ENCODE results near the gene CDH2.

Gene CDH2

DNA sequence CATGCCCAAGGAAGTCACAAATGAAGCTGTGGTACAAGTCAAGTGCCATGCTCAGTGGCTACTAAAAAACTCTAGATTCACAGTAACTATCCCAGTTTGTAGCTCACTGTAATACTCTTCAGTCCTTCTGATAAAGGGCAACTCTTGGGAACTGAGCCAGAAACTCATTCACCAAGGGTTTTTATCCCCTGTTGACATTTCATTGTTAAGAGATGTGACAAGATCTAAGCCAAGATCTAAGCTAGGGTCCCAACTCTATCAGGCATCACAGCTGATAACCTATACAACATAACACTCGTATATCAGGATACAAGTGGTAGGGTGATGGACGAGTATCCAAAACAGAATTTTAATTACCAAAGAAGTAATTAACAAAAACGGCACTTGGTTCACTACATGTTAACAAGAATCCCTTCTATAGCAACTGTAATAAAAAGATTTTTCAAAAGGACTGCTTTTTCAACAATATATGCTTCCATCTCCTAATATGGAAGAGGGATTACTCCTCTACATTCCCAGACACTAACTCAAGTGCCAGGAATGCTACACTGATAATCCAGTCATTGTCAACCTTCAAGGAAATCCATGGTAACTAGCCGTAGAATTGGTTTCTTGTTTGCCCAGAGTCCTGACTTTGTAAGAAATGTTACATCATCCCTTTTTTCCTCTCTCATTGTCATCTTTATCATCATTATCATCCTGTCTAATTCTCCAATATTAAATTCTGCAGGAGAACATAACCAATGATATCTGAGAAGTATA lies 111.7 kb downstream of the CDH2 start:
- Mint-ChIP-seq H3K4me1 (no peaks in the 10 kb centered on the region), H3K36me3 (no peaks in the 10 kb centered on the region), H3K4me3 (no peak overlapping the region), H3K9me3 (peaks cover 12% of the 10 kb centered on the region), H3K27ac (no peak overlapping the region)
- no peak for DNase-seq (ENCODE audit: low spot score in 2 of 2)
- no peak for ATAC-seq

GRCh38 chr18:28063926-28064325 lies 113.0 kb downstream of the CDH2 start:
- no peak for DNase-seq (ENCODE audit: low spot score in 2 of 2)

GRCh38 chr18:28063271-28063761 lies 113.6 kb downstream of the CDH2 start:
- ATAC-seq (no peak), DNase-seq (ENCODE audit: low spot score in 2 of 2) (no peak)
- Mint-ChIP-seq H3K36me3 (no peaks in the 10 kb centered on the region), H3K9me3 (peaks cover 17% of the 10 kb centered on the region), H3K4me1 (no peaks in the 10 kb centered on the region), H3K27ac (no peak overlapping the region), H3K4me3 (no peak overlapping the region)

More at GRCh38 chr18:28063926-28064325, 113.0 kb downstream of the CDH2 start:
- Mint-ChIP-seq H3K9me3 (peaks cover 17% of the 10 kb centered on the region), H3K4me1 (no peaks in the 10 kb centered on the region), H3K27ac (no peak overlapping the region), H3K4me3 (no peak overlapping the region), H3K36me3 (no peaks in the 10 kb centered on the region)
- no peak for ATAC-seq

DNA sequence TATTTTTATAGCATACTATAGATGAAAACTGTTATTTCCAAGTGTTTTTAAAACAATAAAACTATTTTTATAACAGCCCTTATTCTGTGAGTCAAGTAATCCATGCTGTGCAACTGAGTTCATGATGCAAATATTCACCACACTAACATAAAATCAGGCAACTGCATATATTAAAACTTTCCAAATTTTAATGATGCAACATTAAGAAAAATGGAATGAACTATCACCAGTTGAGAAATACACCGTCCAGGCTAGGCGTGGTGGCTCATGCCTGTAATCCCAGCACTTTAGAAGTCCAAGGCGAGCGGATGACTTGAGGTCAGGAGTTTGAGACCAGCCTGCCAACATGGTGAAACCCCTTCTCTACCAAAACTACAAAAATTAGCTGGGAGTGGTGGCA lies 114.5 kb downstream of the CDH2 start:
- Mint-ChIP-seq H3K4me3 (no peak overlapping the region), H3K4me1 (no peaks in the 10 kb centered on the region), H3K9me3 (peaks cover 13% of the 10 kb centered on the region), H3K27ac (no peak overlapping the region), H3K36me3 (no peaks in the 10 kb centered on the region)
- ATAC-seq (no peak), DNase-seq (ENCODE audit: low spot score in 2 of 2) (no peak)

GRCh38 chr18:28059861-28060260 lies 117.1 kb downstream of the CDH2 start:
- Mint-ChIP-seq H3K36me3 (no peaks in the 10 kb centered on the region), H3K4me3 (no peak overlapping the region), H3K9me3 (peaks cover 8% of the 10 kb centered on the region), H3K4me1 (no peaks in the 10 kb centered on the region), H3K27ac (no peak overlapping the region)
- DNase-seq (ENCODE audit: low spot score in 2 of 2) (no peak), ATAC-seq (no peak)

DNA sequence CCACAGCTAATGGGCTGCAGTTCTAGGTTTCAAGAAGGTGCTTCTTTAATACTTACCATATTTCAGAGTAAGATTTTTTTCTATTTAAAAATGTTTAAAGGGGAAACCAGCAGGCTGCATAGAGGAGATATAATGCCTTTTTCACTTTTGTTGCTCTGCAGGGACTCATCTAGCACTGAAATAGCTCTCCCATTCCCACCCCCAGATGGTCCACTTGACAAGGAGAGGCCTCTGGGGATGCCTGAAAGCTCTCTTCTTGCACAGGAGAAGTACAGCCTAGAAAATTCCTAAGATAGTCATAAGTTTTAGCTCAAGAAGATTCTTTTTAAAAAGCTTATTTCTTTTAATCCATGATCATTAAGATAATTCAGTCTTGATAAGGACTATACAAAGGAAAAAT lies 126.4 kb downstream of the CDH2 start:
- no peak overlapping the region for H3K27ac Mint-ChIP-seq
- H3K36me3 Mint-ChIP-seq = no peaks in the 10 kb centered on the region
- no peaks in the 10 kb centered on the region for H3K9me3 Mint-ChIP-seq
- no peak for DNase-seq (ENCODE audit: low spot score in 2 of 2)
- H3K4me1 Mint-ChIP-seq = no peaks in the 10 kb centered on the region
- ATAC-seq = no peak
- no peak overlapping the region for H3K4me3 Mint-ChIP-seq

DNA sequence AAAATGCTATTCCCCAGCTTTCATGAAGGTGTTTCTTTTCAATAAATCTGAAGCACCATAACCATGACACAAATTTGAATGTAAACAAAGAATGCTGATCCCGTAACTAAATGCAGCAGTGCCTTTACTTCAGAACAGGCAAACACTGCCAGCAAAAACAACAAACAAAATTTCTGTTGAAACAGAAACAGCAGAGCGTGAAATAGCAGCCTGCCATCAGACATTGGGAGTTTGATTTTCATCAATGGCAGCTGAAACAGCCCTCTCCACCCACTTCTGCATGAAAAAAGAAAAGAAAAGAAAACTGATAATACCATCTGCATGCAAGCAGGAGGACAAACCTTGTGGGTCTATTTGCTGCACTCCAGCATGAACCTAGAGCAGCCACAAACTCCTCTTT lies 128.3 kb downstream of the CDH2 start:
- peaks cover 4% of the 10 kb centered on the region for H3K9me3 Mint-ChIP-seq
- H3K4me3 Mint-ChIP-seq = no peak overlapping the region
- H3K4me1 Mint-ChIP-seq = no peaks in the 10 kb centered on the region
- ATAC-seq (no peak), DNase-seq (ENCODE audit: low spot score in 2 of 2) (no peak)
- no peaks in the 10 kb centered on the region for H3K36me3 Mint-ChIP-seq
- no peak overlapping the region for H3K27ac Mint-ChIP-seq

GRCh38 chr18:28045880-28046279 lies 131.1 kb downstream of the CDH2 start:
- ATAC-seq = no peak
- Mint-ChIP-seq H3K4me3 (no peak overlapping the region), H3K27ac (no peak overlapping the region), H3K9me3 (peaks cover 4% of the 10 kb centered on the region), H3K4me1 (no peaks in the 10 kb centered on the region), H3K36me3 (no peaks in the 10 kb centered on the region)
- no peak for DNase-seq (ENCODE audit: low spot score in 2 of 2)

- H3K9me3 Mint-ChIP-seq = peaks cover 4% of the 10 kb centered on the region
- no peaks in the 10 kb centered on the region for H3K36me3 Mint-ChIP-seq
- no peak overlapping the region for H3K4me3 Mint-ChIP-seq
- DNase-seq (ENCODE audit: low spot score in 2 of 2) (no peak), ATAC-seq (no peak)
- H3K4me1 Mint-ChIP-seq = no peaks in the 10 kb centered on the region
- no peak overlapping the region for H3K27ac Mint-ChIP-seq
Observed at GRCh38 chr18:28045176-28045810, 131.6 kb downstream of the CDH2 start.

DNA sequence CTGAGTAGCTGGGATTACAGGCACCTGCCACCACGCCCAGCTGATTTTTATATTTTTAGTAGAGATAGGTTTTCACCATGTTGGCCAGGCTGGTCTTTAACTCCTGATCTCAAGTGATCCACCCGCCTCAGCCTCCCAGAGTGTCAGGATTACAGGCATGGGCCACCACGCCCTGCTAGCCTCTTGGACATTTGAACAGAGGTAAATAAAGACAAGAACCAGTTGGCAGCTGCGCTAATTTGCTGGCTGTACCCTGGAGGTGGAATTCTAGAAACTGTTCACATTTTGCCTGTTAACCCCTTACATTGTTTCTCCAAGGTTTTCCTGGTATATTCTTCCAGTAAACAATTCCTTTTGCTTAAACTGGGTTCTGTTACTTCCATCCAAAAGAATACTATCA lies 132.9 kb downstream of the CDH2 start:
- H3K36me3 Mint-ChIP-seq = no peaks in the 10 kb centered on the region

GRCh38 chr18:28043631-28044030 lies 133.3 kb downstream of the CDH2 start:
- Mint-ChIP-seq H3K4me1 (no peaks in the 10 kb centered on the region), H3K27ac (no peak overlapping the region), H3K9me3 (peaks cover 4% of the 10 kb centered on the region), H3K36me3 (no peaks in the 10 kb centered on the region), H3K4me3 (no peak overlapping the region)
- ATAC-seq = no peak
- DNase-seq (ENCODE audit: low spot score in 2 of 2) = no peak

More for the DNA sequence above, 132.9 kb downstream of the CDH2 start:
- peaks cover 4% of the 10 kb centered on the region for H3K9me3 Mint-ChIP-seq
- DNase-seq (ENCODE audit: low spot score in 2 of 2) = no peak
- no peak for ATAC-seq
- H3K4me1 Mint-ChIP-seq = no peaks in the 10 kb centered on the region
- H3K4me3 Mint-ChIP-seq = no peak overlapping the region
- no peak overlapping the region for H3K27ac Mint-ChIP-seq

- peaks cover 9% of the 10 kb centered on the region for H3K9me3 Mint-ChIP-seq
- ATAC-seq (no peak), DNase-seq (ENCODE audit: low spot score in 2 of 2) (no peak)
- H3K36me3 Mint-ChIP-seq = no peaks in the 10 kb centered on the region
- H3K4me3 Mint-ChIP-seq = no peak overlapping the region
- H3K27ac Mint-ChIP-seq = no peak overlapping the region
- H3K4me1 Mint-ChIP-seq = no peaks in the 10 kb centered on the region
Observed at GRCh38 chr18:28041366-28041765, 135.6 kb downstream of the CDH2 start.

GRCh38 chr18:28040716-28041115 lies 136.2 kb downstream of the CDH2 start:
- DNase-seq (ENCODE audit: low spot score in 2 of 2) (no peak), ATAC-seq (no peak)
- peaks cover 9% of the 10 kb centered on the region for H3K9me3 Mint-ChIP-seq
- no peak overlapping the region for H3K27ac Mint-ChIP-seq
- H3K4me1 Mint-ChIP-seq = no peaks in the 10 kb centered on the region
- no peak overlapping the region for H3K4me3 Mint-ChIP-seq
- no peaks in the 10 kb centered on the region for H3K36me3 Mint-ChIP-seq

GRCh38 chr18:28040211-28040610 lies 136.7 kb downstream of the CDH2 start:
- no peak overlapping the region for H3K4me3 Mint-ChIP-seq
- H3K9me3 Mint-ChIP-seq = peaks cover 9% of the 10 kb centered on the region
- H3K36me3 Mint-ChIP-seq = no peaks in the 10 kb centered on the region
- DNase-seq (ENCODE audit: low spot score in 2 of 2) (no peak), ATAC-seq (no peak)
- no peaks in the 10 kb centered on the region for H3K4me1 Mint-ChIP-seq
- H3K27ac Mint-ChIP-seq = no peak overlapping the region

- H3K27ac Mint-ChIP-seq = no peak overlapping the region
- H3K4me1 Mint-ChIP-seq = no peaks in the 10 kb centered on the region
- H3K36me3 Mint-ChIP-seq = no peaks in the 10 kb centered on the region
- no peak overlapping the region for H3K4me3 Mint-ChIP-seq
- ATAC-seq (no peak), DNase-seq (ENCODE audit: low spot score in 2 of 2) (no peak)
- H3K9me3 Mint-ChIP-seq = peaks cover 5% of the 10 kb centered on the region
Observed at GRCh38 chr18:28039691-28040090, 137.2 kb downstream of the CDH2 start.

DNA sequence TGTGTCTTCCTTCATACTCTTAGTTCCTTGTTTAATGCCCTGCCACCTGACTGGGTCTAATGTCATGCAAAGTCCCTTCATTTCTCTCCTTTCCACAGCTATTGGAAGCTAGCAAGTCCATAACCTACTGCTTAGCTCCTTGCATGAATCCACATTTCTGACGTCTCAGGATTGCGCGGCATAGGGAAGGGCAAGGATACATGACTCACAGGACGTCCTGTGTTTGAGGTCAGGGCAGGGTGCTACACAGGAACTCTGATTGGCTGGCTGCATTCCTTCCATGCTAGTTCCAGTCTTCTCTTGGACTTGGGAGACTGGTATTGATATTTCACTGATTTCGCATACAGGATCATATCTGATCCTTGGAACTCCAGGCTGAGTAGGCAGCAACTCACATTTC lies 137.9 kb downstream of the CDH2 start:
- DNase-seq (ENCODE audit: low spot score in 2 of 2) = no peak
- Mint-ChIP-seq H3K4me1 (no peaks in the 10 kb centered on the region), H3K27ac (no peak overlapping the region)

More for the DNA sequence above, 137.9 kb downstream of the CDH2 start:
- ATAC-seq = no peak
- H3K36me3 Mint-ChIP-seq = no peaks in the 10 kb centered on the region
- no peak overlapping the region for H3K4me3 Mint-ChIP-seq
- peaks cover 5% of the 10 kb centered on the region for H3K9me3 Mint-ChIP-seq

Data from stimulated activated effector memory CD8-positive, alpha-beta T cell treated with anti-CD3 and anti-CD28 coated beads, Interleukin-12 subunit alpha, Interleukin-12 subunit beta, amount 100 ng/mL, for 72 hours (primary cell).